Measurements from ENCODE around the gene SYNPO2.
"Not testable (repeated sequence)": the region's sequence is repeated elsewhere in the genome, so short reads cannot be mapped to it uniquely, and the experiment has no call there.

SYNPO2 gene

DNA sequence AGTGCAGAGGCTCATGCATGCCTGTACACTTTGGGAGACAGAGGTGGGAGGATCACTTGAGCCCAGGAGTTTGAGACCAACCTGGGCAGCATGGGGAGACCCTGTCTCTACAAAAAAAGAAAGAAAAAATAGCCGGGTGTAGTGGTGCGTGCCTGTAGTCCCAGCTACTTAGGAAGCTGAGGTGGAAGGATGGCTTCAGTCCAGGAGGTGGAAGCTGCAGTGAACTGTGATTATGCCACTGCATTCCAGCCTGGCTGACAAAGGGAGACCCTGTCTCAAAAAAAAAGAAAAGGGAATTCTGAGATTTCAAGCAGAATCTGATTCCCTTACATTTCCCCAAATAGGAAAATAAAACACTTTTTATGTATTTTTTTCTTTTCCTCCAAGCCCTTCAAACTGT lies 83.5 kb downstream of the SYNPO2 start:
- TF ChIP-seq, protein P1, sequence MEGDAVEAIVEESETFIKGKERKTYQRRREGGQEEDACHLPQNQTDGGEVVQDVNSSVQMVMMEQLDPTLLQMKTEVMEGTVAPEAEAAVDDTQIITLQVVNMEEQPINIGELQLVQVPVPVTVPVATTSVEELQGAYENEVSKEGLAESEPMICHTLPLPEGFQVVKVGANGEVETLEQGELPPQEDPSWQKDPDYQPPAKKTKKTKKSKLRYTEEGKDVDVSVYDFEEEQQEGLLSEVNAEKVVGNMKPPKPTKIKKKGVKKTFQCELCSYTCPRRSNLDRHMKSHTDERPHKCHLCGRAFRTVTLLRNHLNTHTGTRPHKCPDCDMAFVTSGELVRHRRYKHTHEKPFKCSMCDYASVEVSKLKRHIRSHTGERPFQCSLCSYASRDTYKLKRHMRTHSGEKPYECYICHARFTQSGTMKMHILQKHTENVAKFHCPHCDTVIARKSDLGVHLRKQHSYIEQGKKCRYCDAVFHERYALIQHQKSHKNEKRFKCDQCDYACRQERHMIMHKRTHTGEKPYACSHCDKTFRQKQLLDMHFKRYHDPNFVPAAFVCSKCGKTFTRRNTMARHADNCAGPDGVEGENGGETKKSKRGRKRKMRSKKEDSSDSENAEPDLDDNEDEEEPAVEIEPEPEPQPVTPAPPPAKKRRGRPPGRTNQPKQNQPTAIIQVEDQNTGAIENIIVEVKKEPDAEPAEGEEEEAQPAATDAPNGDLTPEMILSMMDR (IDR thresholded peaks at IDR 0.05): no peak
- H3K4me3 ChIP-seq: no peak overlapping the region
- no peak for DNase-seq (ENCODE audit: low spot score)
- peak overlapping the region; percentile 77 to 84 for H3K27ac ChIP-seq

DNA sequence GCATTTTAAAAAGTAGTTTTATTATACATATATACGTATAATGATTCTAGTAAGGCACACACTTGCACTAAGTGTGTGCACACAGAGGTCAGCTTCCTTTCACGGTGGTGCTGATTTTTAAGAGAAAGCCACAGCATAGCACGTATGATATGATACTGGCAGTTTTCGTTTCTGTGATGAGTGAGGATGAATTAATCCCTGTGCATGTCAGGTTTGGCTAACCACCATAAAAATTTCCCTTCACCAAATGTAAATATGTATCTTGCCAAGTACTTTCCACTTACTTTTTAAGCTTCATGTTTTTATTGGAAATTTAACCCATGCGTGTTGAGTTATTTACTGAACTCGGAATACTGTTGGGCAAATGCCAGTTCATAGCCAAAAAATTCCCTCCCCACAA lies 84.6 kb downstream of the SYNPO2 start:
- Histone ChIP-seq H3K27ac (peak overlapping the region; percentile 38 to 77), H3K4me3 (peak overlapping the region; percentile 4)
- TF ChIP-seq, protein P1 (IDR thresholded peaks at IDR 0.05): no peak
- no peak for DNase-seq (ENCODE audit: low spot score)

DNA sequence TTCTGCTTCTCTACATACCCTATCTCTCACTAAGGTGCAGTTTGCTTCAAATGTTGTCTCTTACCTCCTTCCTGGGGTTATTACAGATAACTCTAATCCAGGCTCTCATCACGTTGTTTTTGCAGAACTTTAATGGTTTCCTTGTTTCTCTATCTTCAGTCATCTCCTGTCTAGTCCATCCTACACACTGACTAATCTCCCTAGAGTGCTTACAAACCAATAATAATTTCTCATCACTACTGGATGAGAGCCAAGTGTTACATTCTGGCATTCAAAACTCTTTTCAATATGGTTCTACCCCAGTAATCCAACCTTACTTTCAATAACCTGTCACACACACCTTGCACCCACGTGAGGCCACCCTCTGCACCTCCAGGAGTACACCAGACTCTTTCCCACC lies 86.1 kb downstream of the SYNPO2 start:
- Histone ChIP-seq H3K27ac (peak overlapping the region; percentile 38 to 77), H3K4me3 (no peak overlapping the region)
- no peak for DNase-seq (ENCODE audit: low spot score)
- TF ChIP-seq, protein P1 (IDR thresholded peaks at IDR 0.05): no peak

DNA sequence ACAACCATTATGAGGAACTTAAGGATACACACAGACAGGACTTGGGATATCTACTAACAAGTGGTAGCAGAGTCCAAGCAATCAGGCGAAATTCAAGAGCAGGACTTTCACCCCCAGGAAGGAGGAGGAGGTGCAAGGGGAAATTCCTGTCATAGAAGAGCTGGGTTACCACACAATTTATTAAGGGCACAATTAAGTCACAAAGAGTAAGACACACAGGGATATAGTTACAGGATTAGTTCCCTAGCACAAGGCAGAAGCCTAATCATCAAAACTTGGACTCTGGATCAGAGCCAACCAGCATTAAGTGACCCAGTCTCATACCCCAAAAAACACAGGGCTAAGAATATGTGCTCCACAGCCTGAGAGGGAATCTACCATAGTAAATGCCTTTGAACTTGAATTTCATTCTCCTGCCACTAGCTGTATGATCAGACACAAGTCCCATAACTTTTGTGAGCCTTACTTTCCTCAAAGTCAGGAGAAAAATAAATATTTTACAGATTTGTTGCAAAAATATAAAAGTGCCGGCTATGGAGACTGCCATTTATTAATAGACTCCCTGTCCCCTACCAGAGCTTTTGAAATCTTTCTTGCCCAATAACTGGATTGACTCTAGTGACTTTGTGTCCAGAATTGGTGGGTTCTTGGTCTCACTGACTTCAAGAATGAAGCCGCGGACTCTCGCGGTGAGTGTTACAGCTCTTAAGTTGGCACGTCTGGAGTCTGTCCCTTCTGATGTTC lies 87.0 kb downstream of the SYNPO2 start:
- peak overlapping the region; percentile 38 to 46 for H3K27ac ChIP-seq
- no peak for DNase-seq (ENCODE audit: low spot score)

DNA sequence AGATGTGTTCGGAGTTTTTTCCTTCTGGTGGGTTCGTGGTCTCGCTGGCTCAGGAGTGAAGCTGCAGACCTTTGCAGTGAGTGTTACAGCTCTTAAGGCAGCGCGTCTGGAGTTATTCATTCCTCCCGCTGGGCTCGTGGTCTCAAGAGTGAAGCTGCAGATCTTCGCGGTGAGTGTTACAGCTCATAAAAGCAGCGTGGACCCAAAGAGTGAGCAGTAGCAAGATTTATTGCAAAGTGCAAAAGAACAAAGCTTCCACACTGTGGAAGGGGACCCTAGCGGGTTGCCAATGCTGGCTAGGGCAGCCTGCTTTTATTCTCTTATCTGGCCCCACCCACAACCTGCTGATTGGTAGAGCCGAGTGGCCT lies 87.5 kb downstream of the SYNPO2 start:
- H3K27ac ChIP-seq; DNase-seq (ENCODE audit: low spot score); H3K4me3 ChIP-seq: not testable (repeated sequence)

More for the DNA sequence above, 87.0 kb downstream of the SYNPO2 start:
- no peak overlapping the region for H3K4me3 ChIP-seq
- TF ChIP-seq, protein P1 (IDR thresholded peaks at IDR 0.05): no peak

DNA sequence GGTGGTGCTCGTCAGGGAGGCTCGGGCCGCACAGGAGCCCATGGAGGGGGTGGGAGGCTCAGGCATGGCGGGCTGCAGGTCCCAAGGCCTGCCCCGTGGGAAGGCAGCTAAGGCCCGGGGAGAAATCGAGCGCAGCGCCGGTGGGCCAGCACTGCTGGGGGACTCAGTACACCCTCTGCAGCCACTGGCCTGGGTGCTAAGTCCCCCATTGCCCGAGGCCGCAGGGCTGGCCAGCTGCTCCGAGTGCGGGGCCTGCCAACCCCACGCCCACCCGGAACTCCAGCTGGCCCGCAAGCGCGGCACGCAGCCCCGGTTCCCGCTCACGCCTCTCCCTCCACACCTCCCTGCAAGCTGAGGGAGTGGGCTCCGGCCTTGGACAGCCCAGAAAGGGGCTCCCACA lies 88.4 kb downstream of the SYNPO2 start:
- not testable (repeated sequence) for H3K4me3 ChIP-seq; H3K27ac ChIP-seq; DNase-seq (ENCODE audit: low spot score)

DNA sequence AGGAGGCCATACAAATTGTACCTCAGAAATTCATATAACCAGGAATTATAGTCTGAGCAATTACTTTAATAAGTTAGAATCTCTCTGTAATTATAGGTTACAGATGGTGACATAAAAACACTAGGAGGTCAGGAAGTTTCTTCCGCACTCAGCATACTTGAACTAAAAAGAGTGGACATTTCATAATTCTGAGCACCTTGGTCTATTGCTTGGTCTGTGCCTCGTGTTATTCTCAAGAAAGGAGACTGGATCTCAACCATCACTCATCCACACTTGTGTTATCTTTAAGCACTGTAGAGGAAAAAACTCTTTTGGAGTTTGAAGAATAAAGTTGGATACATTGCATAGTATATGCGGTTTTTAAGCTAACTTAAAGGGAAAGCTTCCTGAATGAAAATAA lies 91.1 kb downstream of the SYNPO2 start:
- DNase-seq (ENCODE audit: low spot score): no peak
- Histone ChIP-seq H3K27ac (peak overlapping the region; percentile 1 to 66), H3K4me3 (no peak overlapping the region)
- TF ChIP-seq, protein P1 (IDR thresholded peaks at IDR 0.05): no peak

DNA sequence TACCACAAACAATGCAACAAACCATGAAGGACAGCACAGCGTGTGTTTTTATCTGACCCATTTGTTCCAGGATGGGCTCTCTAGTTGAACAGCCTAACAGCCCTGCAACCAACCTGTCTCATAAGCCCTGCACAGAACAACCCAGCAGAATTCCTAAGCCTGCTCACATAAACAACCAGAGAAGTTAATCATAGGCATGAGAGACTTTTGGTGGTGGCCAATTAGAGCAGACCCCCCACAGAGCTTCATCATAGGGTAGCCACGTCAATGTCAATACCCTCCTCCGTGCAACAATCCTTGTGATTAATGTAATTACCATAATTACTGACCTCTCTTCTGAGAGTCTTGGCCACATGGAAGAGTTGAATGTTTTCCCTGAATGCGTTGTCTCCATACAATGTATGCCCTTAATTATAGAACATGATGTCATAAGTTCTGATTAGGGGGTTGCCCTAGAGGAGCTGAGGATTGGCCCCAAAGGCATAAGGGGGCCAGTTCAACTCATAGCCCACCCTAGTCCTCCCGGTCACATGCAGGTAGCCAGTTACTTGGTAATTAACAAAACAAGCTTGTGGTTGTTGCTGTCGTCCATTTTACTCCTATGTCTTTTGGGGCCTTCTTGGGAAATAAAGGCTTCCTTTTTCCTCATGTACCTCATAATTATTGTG lies 92.7 kb downstream of the SYNPO2 start:
- TF ChIP-seq, protein P1 (IDR thresholded peaks at IDR 0.05): no peak
- H3K27ac ChIP-seq: peak overlapping the region; percentile 66 to 74
- no peak for DNase-seq (ENCODE audit: low spot score)
- no peak overlapping the region for H3K4me3 ChIP-seq
